ENCODE data around the gene OPCML.

OPCML gene

GRCh38 chr11:133504906-133505305, 27.4 kb downstream of the OPCML start:
- no peak for DNase-seq (ENCODE audit: low spot score in 2 of 2)
- Histone ChIP-seq H3K36me3 (replicated peaks) (no peaks in the 10 kb centered on the region), H3K4me1 (no peaks in the 10 kb centered on the region), H3K9me3 (no peaks in the 10 kb centered on the region), H3K27me3 (ENCODE audit: low read depth) (peaks cover 4% of the 10 kb centered on the region; the same call in 1 of the 2 replicates), H3K4me3 (no peak overlapping the region)
- in situ Hi-C loops (cut with MboI; ENCODE audit: low sequenced_read_pairs), result no loop called here

GRCh38 chr11:133503776-133504175, 28.5 kb downstream of the OPCML start:
- in situ Hi-C loops (cut with MboI; ENCODE audit: low sequenced_read_pairs), result no loop called here
- Histone ChIP-seq H3K9me3 (no peaks in the 10 kb centered on the region), H3K36me3 (replicated peaks) (no peaks in the 10 kb centered on the region), H3K27me3 (ENCODE audit: low read depth) (peaks cover 4% of the 10 kb centered on the region; the same call in 1 of the 2 replicates), H3K4me1 (no peaks in the 10 kb centered on the region), H3K4me3 (no peak overlapping the region)
- DNase-seq (ENCODE audit: low spot score in 2 of 2), result no peak

GRCh38 chr11:133503236-133503635, 29.1 kb downstream of the OPCML start:
- peaks cover 4% of the 10 kb centered on the region; the same call in 1 of the 2 replicates for H3K27me3 ChIP-seq (ENCODE audit: low read depth)
- no peak for DNase-seq (ENCODE audit: low spot score in 2 of 2)
- no peaks in the 10 kb centered on the region for H3K9me3 ChIP-seq
- H3K4me1 ChIP-seq, result no peaks in the 10 kb centered on the region
- in situ Hi-C loops (cut with MboI; ENCODE audit: low sequenced_read_pairs), result no loop called here
- no peak overlapping the region for H3K4me3 ChIP-seq
- no peaks in the 10 kb centered on the region for H3K36me3 ChIP-seq (replicated peaks)

GRCh38 chr11:133501643-133502539, 30.4 kb downstream of the OPCML start:
- H3K36me3 ChIP-seq (replicated peaks), result no peaks in the 10 kb centered on the region
- no peaks in the 10 kb centered on the region for H3K4me1 ChIP-seq
- peaks cover 4% of the 10 kb centered on the region; the same call in 1 of the 2 replicates for H3K27me3 ChIP-seq (ENCODE audit: low read depth)
- in situ Hi-C loops (cut with MboI; ENCODE audit: low sequenced_read_pairs), result no loop called here
- no peaks in the 10 kb centered on the region for H3K9me3 ChIP-seq
- DNase-seq (ENCODE audit: low spot score in 2 of 2), result no peak
- no peak overlapping the region for H3K4me3 ChIP-seq

- Histone ChIP-seq H3K4me1 (no peaks in the 10 kb centered on the region), H3K4me3 (no peak overlapping the region), H3K36me3 (replicated peaks) (no peaks in the 10 kb centered on the region), H3K9me3 (no peaks in the 10 kb centered on the region), H3K27me3 (ENCODE audit: low read depth) (peaks cover 4% of the 10 kb centered on the region; the same call in 1 of the 2 replicates)
- in situ Hi-C loops (cut with MboI; ENCODE audit: low sequenced_read_pairs), result no loop called here
- DNase-seq (ENCODE audit: low spot score in 2 of 2), result no peak
Measured at GRCh38 chr11:133500936-133501335, 31.4 kb downstream of the OPCML start.

GRCh38 chr11:133500435-133500834, 31.9 kb downstream of the OPCML start:
- in situ Hi-C loops (cut with MboI; ENCODE audit: low sequenced_read_pairs), result no loop called here
- Histone ChIP-seq H3K4me1 (no peaks in the 10 kb centered on the region), H3K27me3 (ENCODE audit: low read depth) (peaks cover 4% of the 10 kb centered on the region; the same call in 1 of the 2 replicates), H3K4me3 (no peak overlapping the region), H3K36me3 (replicated peaks) (no peaks in the 10 kb centered on the region), H3K9me3 (no peaks in the 10 kb centered on the region)
- DNase-seq (ENCODE audit: low spot score in 2 of 2), result no peak

- Histone ChIP-seq H3K4me1 (no peaks in the 10 kb centered on the region), H3K9me3 (no peaks in the 10 kb centered on the region), H3K4me3 (no peak overlapping the region), H3K27me3 (ENCODE audit: low read depth) (peaks cover 2% of the 10 kb centered on the region; the same call in 1 of the 2 replicates), H3K36me3 (replicated peaks) (no peaks in the 10 kb centered on the region)
- DNase-seq (ENCODE audit: low spot score in 2 of 2), result no peak
- in situ Hi-C loops (cut with MboI; ENCODE audit: low sequenced_read_pairs), result no loop called here
Measured at GRCh38 chr11:133498969-133499368, 33.3 kb downstream of the OPCML start.

- H3K9me3 ChIP-seq, result no peaks in the 10 kb centered on the region
- in situ Hi-C loops (cut with MboI; ENCODE audit: low sequenced_read_pairs), result no loop called here
- H3K36me3 ChIP-seq (replicated peaks), result no peaks in the 10 kb centered on the region
- no peak overlapping the region for H3K4me3 ChIP-seq
- no peaks in the 10 kb centered on the region for H3K27me3 ChIP-seq (ENCODE audit: low read depth)
- DNase-seq (ENCODE audit: low spot score in 2 of 2), result no peak
- no peaks in the 10 kb centered on the region for H3K4me1 ChIP-seq
Measured at GRCh38 chr11:133497477-133498140, 34.7 kb downstream of the OPCML start.

- Histone ChIP-seq H3K4me3 (no peak overlapping the region), H3K36me3 (replicated peaks) (no peaks in the 10 kb centered on the region), H3K4me1 (no peaks in the 10 kb centered on the region), H3K27me3 (ENCODE audit: low read depth) (no peaks in the 10 kb centered on the region; the same call in 1 of the 2 replicates), H3K9me3 (no peaks in the 10 kb centered on the region)
- no peak for DNase-seq (ENCODE audit: low spot score in 2 of 2)
- in situ Hi-C loops (cut with MboI; ENCODE audit: low sequenced_read_pairs), result no loop called here
Measured at GRCh38 chr11:133492895-133493294, 39.4 kb downstream of the OPCML start.

- Histone ChIP-seq H3K4me3 (no peak overlapping the region), H3K4me1 (no peaks in the 10 kb centered on the region), H3K9me3 (no peaks in the 10 kb centered on the region), H3K27me3 (ENCODE audit: low read depth) (no peaks in the 10 kb centered on the region; the same call in 1 of the 2 replicates), H3K36me3 (replicated peaks) (no peaks in the 10 kb centered on the region)
- in situ Hi-C loops (cut with MboI; ENCODE audit: low sequenced_read_pairs), result no loop called here
- no peak for DNase-seq (ENCODE audit: low spot score in 2 of 2)
Measured at GRCh38 chr11:133491680-133492383, 40.5 kb downstream of the OPCML start.

GRCh38 chr11:133480722-133481121, 51.6 kb downstream of the OPCML start:
- H3K9me3 ChIP-seq, result no peaks in the 10 kb centered on the region; the same call in 1 of the 2 replicates
- no peak overlapping the region for H3K4me3 ChIP-seq
- in situ Hi-C loops (cut with MboI; ENCODE audit: low sequenced_read_pairs), result no loop called here
- no peaks in the 10 kb centered on the region for H3K36me3 ChIP-seq (replicated peaks)
- H3K4me1 ChIP-seq, result no peaks in the 10 kb centered on the region
- H3K27me3 ChIP-seq (ENCODE audit: low read depth), result no peaks in the 10 kb centered on the region
- DNase-seq (ENCODE audit: low spot score in 2 of 2), result no peak

GRCh38 chr11:133479209-133479608, 53.1 kb downstream of the OPCML start:
- in situ Hi-C loops (cut with MboI; ENCODE audit: low sequenced_read_pairs), result no loop called here
- H3K9me3 ChIP-seq, result no peaks in the 10 kb centered on the region; the same call in 1 of the 2 replicates
- DNase-seq (ENCODE audit: low spot score in 2 of 2), result no peak
- no peaks in the 10 kb centered on the region for H3K27me3 ChIP-seq (ENCODE audit: low read depth)
- no peaks in the 10 kb centered on the region for H3K36me3 ChIP-seq (replicated peaks)
- H3K4me1 ChIP-seq, result no peaks in the 10 kb centered on the region
- H3K4me3 ChIP-seq, result no peak overlapping the region

GRCh38 chr11:133477251-133477625, 55.1 kb downstream of the OPCML start:
- Histone ChIP-seq H3K9me3 (no peaks in the 10 kb centered on the region; the same call in 1 of the 2 replicates), H3K27me3 (ENCODE audit: low read depth) (no peaks in the 10 kb centered on the region), H3K4me3 (no peak overlapping the region), H3K4me1 (no peaks in the 10 kb centered on the region), H3K36me3 (replicated peaks) (no peaks in the 10 kb centered on the region)
- DNase-seq (ENCODE audit: low spot score in 2 of 2), result no peak
- in situ Hi-C loops (cut with MboI; ENCODE audit: low sequenced_read_pairs), result no loop called here
